Breast epithelium (tissue), 4 donors: ENCODE data around the gene IDUA. TPM values are rescaled to one million over a fixed set of nuclear protein-coding genes. Genes with fewer than 3 reads are reported as not detected.

Source experiments
- DNase-seq, 2 donors: peaks; one replicate each; pipeline ENCODE4 v3.0.0-alpha.2; 2019; ENCODE audit warnings: low spot score in 2 of 2
- H3K27ac ChIP-seq, 2 donors: fragments of 200-600 bp; sonication (generic) in 1 of 2; one replicate each; pipeline ENCODE4 v1.5.1; 2016 to 2019; ENCODE audit warnings: mild to moderate bottlenecking in 1 of 2
- H3K27me3 ChIP-seq, 2 donors: fragments of 200-600 bp; sonication (generic) in 1 of 2; one replicate each; pipeline versions ENCODE4 v1.5.1 to v1.6.0; 2017 to 2019; ENCODE audit warnings: control low read depth in 1 of 2, mild to moderate bottlenecking in 1 of 2
- H3K36me3 ChIP-seq: fragments of 200-600 bp; one replicate; pipeline ENCODE4 v1.5.1; 2019
- H3K4me1 ChIP-seq, 2 donors: fragments of 200-600 bp; sonication (generic); one replicate each; pipeline ENCODE4 v1.5.1; 2016 to 2019; ENCODE audit warnings: control low read depth in 1 of 2
- H3K4me3 ChIP-seq, 3 donors: fragments of 200-600 bp; sonication (generic); 1 replicate in 2 of 3; 2 replicates in 1 of 3; pipeline ENCODE4 v1.5.1; 2016 to 2019; ENCODE audit warnings: mild to moderate bottlenecking in 3 of 3, moderate library complexity in 2 of 3
- H3K9me3 ChIP-seq, 2 donors: fragments of 200-600 bp; sonication (generic) in 1 of 2; one replicate each; pipeline ENCODE4 v1.5.1; 2016 to 2019; ENCODE audit warnings: control low read depth in 1 of 2
- POLR2A ChIP-seq: fragments of 450-650 bp; IDR thresholded peaks from one replicate; pipeline ENCODE4 v1.6.1; 2016; ENCODE audit warnings: antibody characterized with exemption, mild to moderate bottlenecking, moderate library complexity
- POLR2AphosphoS5 ChIP-seq, 3 donors: sonication (generic); formaldehyde crosslinking; IDR thresholded peaks; one replicate each; pipeline ENCODE4 v1.6.1; 2017; ENCODE audit warnings: antibody characterized with exemption in 3 of 3
- intact Hi-C: fragments of 100-400 bp; cut with DNase I; formaldehyde crosslinking; loops from one replicate; pipeline ENCODE4 v1.15.1; 2023; ENCODE audit warnings: low total_unique reads
- total RNA-seq, 3 donors: library from RNA; depleted of rRNA; stranded (reverse); fragments of >200 nt; gene quantifications; one replicate each; pipeline ENCODE4 v1.1.0, GENCODE V29; 2016
- TF ChIP-seq, protein P1 (sequence below), 3 donors: fragments of 450-650 bp; IDR thresholded peaks; one replicate each; pipeline ENCODE4 v1.5.1; 2016 to 2017; ENCODE audit warnings: antibody characterized with exemption in 3 of 3, mild to moderate bottlenecking in 3 of 3, moderate library complexity in 3 of 3

Gene IDUA
- total RNA-seq, 3 donors from 2014 or later, result 16.3 to 32.8 (median 28.2) TPM

DNA sequence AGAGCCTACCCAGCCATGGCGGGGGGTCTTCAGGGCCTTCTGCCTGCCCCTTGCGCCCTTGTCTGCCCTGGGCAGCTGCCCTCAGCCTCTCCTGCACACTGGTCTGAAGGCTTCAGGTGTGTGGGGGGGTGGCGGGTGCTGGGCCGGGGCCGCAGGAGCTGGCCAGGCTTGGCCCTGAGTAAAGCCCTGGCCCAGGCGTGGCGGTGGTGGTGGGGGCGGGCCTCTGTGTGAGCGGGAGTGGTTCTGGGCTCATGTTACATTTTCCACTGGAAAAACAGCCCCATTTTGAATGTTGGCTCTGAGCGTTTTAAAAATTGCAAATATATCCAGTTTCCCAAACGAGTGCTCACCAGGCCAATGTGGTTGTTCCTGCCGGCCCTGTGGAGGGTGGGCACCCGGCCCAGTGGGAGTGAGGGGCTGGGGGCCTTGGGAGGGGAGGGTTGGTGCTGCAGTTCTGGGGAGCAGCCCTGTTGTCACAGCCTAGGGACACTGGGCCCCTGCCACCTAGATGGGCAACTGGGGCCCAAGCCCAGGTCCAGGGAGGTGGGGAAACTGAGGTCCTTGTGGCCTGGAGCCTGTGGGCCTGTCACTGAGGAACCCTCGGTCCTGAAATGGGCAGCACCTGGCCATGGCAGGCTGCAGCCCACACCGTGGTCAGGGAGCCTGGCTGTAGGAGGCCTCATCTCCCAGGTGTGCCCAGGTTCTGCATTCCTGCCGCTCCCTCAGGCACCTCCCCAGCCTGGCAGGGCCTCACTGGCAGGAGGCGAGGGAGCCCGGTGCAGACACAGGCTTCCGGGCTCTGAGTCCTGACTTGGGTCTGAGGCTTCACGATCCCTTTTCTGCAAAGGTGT, 52.9 kb downstream of the IDUA start:
- Histone ChIP-seq H3K4me3 (no peak overlapping the region), H3K27me3 (no peaks in the 10 kb centered on the region), H3K27ac (peak overlapping the region; percentile 67 to 77), H3K4me1 (peaks cover 8 to 43% of the 10 kb centered on the region in 2 donors), H3K9me3 (no peaks in the 10 kb centered on the region), H3K36me3 (no peaks in the 10 kb centered on the region)
- no peak for TF ChIP-seq POLR2A
- TF ChIP-seq, protein P1, sequence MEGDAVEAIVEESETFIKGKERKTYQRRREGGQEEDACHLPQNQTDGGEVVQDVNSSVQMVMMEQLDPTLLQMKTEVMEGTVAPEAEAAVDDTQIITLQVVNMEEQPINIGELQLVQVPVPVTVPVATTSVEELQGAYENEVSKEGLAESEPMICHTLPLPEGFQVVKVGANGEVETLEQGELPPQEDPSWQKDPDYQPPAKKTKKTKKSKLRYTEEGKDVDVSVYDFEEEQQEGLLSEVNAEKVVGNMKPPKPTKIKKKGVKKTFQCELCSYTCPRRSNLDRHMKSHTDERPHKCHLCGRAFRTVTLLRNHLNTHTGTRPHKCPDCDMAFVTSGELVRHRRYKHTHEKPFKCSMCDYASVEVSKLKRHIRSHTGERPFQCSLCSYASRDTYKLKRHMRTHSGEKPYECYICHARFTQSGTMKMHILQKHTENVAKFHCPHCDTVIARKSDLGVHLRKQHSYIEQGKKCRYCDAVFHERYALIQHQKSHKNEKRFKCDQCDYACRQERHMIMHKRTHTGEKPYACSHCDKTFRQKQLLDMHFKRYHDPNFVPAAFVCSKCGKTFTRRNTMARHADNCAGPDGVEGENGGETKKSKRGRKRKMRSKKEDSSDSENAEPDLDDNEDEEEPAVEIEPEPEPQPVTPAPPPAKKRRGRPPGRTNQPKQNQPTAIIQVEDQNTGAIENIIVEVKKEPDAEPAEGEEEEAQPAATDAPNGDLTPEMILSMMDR (IDR thresholded peaks at IDR 0.05), result no peak
- TF ChIP-seq POLR2AphosphoS5 (IDR thresholded peaks at IDR 0.05), result no peak
- no peak for DNase-seq
- intact Hi-C loops, result no loop called here

DNA sequence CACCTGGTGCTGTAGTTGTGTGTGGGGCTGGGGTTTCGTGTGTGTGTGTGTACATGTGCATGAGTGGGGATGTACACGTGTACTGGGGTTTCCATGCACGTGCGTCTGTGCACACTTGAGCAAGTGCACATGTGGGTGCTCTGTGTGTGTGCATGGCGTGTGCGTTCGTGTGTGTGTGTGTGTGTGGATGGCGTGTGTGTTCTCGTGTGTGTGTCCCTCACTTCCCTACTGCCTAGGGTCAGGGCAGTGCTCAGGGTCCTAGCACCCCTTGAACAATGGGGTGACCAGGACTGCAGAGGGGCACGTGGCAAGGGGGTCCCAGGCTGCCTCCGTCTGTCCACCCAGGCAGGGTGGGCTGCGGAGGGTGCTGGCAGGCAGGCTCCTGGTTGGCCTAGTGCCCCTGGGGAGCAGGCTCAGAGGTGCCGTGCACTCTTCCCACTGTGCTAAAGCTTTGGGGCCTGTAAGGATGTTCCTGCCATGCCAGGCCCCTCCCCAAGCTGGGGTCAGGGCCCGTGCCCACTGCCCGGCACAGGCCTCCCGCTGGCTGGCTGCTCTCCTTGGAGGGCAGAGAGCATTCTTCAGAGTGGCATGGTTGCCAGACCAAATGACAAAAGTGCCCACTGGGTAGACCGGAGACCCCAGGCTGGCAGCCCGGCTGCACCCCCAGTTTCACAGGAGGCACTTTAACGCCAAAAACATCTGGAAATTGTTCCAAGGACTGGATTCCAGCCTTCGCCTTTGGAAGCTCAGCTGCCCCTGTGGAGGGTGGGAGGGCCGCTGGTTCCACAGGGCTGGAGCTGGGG, 53.7 kb downstream of the IDUA start:
- Histone ChIP-seq H3K36me3 (no peaks in the 10 kb centered on the region), H3K4me1 (peaks cover 8 to 44% of the 10 kb centered on the region in 2 donors), H3K4me3 (no peak overlapping the region), H3K27ac (peak overlapping the region in 1 of 2 donors; percentile 26), H3K27me3 (no peaks in the 10 kb centered on the region), H3K9me3 (no peaks in the 10 kb centered on the region)
- intact Hi-C loops, result no loop called here
- no peak for TF ChIP-seq POLR2A
- TF ChIP-seq POLR2AphosphoS5 (IDR thresholded peaks at IDR 0.05), result no peak
- TF ChIP-seq, protein P1 (IDR thresholded peaks at IDR 0.05), result no peak
- DNase-seq, result no peak

DNA sequence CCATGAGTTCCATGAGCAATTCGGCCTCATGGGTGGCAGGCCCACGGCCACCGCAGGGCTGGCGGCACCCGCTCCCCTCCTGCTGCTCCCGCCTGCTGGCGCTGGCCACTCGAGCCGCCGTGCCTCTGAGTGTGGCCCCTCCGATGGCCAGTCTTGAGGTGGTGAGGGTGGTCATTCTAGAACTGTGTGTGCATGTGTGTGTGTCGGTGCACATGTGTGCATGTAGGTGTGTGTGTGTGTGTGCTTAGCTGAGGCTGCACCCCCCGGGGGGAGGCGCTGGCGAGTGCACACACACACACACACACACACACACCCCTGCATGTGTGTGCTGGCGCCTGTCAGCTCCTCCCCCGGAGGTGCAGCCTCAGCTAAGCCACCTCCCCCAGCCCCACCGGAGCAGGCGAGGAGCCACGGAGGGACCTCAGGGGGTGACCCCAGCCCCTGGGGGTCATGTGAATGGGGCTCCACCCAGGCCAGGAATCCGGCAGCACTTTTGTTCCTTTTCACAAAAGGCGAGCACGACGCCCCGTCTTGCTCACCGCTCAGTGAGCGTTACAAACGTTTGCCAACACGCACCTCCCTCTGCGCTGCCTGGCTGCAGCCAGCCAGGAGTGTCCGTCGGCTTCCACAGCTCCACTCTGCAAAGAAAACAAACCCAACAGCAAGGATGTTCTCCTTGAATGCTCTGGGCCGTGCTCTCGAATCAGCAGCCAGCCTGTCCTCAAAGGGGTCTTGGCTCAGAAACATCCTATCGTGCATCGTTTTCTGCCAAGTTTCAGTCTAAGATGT, 54.5 kb downstream of the IDUA start:
- H3K36me3 ChIP-seq, result no peaks in the 10 kb centered on the region
- H3K4me1 ChIP-seq, result peaks cover 8 to 44% of the 10 kb centered on the region in 2 donors
- no peaks in the 10 kb centered on the region for H3K27me3 ChIP-seq
- peak in 1 of 3 donors; percentile 7 for TF ChIP-seq POLR2AphosphoS5 (IDR thresholded peaks at IDR 0.05)
- TF ChIP-seq, protein P1 (IDR thresholded peaks at IDR 0.05), result no peak
- no peak for TF ChIP-seq POLR2A
- H3K9me3 ChIP-seq, result no peaks in the 10 kb centered on the region
- intact Hi-C loops, result no loop called here
- H3K4me3 ChIP-seq, result peak overlapping the region in 2 of 3 donors; percentile 30 to 51
- peak overlapping the region; percentile 26 to 29 for H3K27ac ChIP-seq
- DNase-seq, result no peak

DNA sequence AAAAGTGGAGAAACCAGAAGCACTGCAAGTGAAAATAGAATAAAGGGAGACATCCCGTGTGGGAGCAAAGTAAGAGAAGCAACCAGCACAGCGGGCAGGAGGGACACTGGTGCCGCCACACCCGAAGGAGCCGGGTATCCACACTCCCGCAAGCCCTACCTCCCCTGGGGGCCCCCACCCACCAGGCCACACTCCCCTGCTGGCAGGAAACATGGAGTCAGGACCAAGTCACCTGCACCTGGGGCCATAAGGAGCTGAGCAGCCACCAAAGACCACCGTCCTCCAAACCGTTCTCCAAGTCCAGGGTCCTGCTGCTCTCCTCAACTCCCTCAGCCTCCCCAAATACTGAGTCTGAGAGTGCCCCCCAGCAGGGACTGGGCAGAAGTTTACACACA, 55.1 kb downstream of the IDUA start:
- Histone ChIP-seq H3K4me1 (peaks cover 8 to 46% of the 10 kb centered on the region in 2 donors), H3K27me3 (no peaks in the 10 kb centered on the region)

DNA sequence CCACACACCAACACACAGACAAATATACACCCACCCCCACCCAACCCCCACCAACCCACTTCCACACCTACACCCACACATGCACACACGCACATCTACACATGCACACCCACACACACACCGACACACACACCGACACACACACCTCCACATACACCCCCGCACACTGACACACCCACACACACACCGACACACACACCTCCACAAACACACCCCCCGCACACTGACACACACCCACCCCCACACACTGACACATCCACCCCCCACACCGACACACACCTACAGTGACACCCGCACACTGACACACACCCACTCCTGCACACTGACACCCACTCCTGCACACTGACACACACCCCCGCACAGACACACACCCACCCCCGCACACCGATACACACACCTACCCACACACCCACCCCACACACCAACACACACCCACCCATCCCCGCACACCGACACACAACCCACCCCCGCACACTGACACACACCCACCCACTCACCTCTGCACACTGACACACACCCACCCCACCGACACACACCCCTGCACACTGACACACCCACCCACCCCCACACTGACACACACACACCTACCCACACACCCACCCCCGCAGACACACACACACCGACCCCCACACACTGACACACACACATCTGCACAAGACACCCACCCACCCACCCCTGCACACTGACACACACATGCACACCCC, 55.7 kb downstream of the IDUA start:
- Histone ChIP-seq H3K36me3 (no peaks in the 10 kb centered on the region), H3K4me1 (peaks cover 8 to 50% of the 10 kb centered on the region in 2 donors), H3K27ac (no peak overlapping the region), H3K27me3 (no peaks in the 10 kb centered on the region), H3K4me3 (no peak overlapping the region), H3K9me3 (no peaks in the 10 kb centered on the region)
- TF ChIP-seq POLR2A, result no peak
- TF ChIP-seq, protein P1 (IDR thresholded peaks at IDR 0.05), result no peak
- TF ChIP-seq POLR2AphosphoS5 (IDR thresholded peaks at IDR 0.05), result no peak
- intact Hi-C loops, result no loop called here
- DNase-seq, result no peak

More for the DNA sequence above, 55.1 kb downstream of the IDUA start:
- Histone ChIP-seq H3K9me3 (no peaks in the 10 kb centered on the region), H3K4me3 (peak overlapping the region in 2 of 3 donors; percentile 30 to 51), H3K27ac (peak overlapping the region in 1 of 2 donors; percentile 29), H3K36me3 (no peaks in the 10 kb centered on the region)
- intact Hi-C loops, result no loop called here
- no peak for DNase-seq
- TF ChIP-seq POLR2A (no peak), POLR2AphosphoS5 (IDR thresholded peaks at IDR 0.05) (no peak)
